Measurements from ENCODE around the gene CPN1.

DNA sequence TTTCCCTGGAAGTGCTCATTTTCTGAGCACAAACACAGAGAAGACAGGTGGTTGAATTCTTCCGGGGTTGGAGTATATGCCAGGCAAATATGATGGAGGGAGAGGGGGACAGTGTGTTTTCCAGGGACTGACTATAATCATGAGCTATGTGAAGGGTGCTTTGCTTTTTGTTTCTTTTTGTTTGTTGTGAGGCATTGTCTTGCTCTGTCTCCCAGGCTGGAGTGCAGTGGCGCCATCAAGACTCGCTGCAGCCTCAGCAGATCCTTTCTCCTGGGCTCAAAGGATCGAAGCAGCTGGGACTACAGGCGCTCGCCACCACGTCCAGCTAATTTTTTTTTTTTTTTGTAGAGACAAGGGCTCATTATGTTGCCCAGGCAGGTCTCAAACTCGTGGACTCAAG is 47.3 kb upstream of the CPN1 start:
- TF ChIP-seq, protein P1, sequence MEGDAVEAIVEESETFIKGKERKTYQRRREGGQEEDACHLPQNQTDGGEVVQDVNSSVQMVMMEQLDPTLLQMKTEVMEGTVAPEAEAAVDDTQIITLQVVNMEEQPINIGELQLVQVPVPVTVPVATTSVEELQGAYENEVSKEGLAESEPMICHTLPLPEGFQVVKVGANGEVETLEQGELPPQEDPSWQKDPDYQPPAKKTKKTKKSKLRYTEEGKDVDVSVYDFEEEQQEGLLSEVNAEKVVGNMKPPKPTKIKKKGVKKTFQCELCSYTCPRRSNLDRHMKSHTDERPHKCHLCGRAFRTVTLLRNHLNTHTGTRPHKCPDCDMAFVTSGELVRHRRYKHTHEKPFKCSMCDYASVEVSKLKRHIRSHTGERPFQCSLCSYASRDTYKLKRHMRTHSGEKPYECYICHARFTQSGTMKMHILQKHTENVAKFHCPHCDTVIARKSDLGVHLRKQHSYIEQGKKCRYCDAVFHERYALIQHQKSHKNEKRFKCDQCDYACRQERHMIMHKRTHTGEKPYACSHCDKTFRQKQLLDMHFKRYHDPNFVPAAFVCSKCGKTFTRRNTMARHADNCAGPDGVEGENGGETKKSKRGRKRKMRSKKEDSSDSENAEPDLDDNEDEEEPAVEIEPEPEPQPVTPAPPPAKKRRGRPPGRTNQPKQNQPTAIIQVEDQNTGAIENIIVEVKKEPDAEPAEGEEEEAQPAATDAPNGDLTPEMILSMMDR (conservative IDR thresholded peaks at IDR 0.05; ENCODE audit: low read depth in 2 of 2), result no peak
- TF ChIP-seq EZH2 (IDR thresholded peaks at IDR 0.05; ENCODE audit: low read depth, unreplicated experiment) (no peak), POLR2AphosphoS5 (IDR thresholded peaks at IDR 0.05; ENCODE audit: low read depth) (no peak), CREB1 (CRISPR knock-in tag; IDR thresholded peaks at IDR 0.05; ENCODE audit: low read depth) (no peak), JUNB (IDR thresholded peaks at IDR 0.05; ENCODE audit: unreplicated experiment) (no peak)
- TF ChIP-seq, protein P2, sequence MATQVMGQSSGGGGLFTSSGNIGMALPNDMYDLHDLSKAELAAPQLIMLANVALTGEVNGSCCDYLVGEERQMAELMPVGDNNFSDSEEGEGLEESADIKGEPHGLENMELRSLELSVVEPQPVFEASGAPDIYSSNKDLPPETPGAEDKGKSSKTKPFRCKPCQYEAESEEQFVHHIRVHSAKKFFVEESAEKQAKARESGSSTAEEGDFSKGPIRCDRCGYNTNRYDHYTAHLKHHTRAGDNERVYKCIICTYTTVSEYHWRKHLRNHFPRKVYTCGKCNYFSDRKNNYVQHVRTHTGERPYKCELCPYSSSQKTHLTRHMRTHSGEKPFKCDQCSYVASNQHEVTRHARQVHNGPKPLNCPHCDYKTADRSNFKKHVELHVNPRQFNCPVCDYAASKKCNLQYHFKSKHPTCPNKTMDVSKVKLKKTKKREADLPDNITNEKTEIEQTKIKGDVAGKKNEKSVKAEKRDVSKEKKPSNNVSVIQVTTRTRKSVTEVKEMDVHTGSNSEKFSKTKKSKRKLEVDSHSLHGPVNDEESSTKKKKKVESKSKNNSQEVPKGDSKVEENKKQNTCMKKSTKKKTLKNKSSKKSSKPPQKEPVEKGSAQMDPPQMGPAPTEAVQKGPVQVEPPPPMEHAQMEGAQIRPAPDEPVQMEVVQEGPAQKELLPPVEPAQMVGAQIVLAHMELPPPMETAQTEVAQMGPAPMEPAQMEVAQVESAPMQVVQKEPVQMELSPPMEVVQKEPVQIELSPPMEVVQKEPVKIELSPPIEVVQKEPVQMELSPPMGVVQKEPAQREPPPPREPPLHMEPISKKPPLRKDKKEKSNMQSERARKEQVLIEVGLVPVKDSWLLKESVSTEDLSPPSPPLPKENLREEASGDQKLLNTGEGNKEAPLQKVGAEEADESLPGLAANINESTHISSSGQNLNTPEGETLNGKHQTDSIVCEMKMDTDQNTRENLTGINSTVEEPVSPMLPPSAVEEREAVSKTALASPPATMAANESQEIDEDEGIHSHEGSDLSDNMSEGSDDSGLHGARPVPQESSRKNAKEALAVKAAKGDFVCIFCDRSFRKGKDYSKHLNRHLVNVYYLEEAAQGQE (IDR thresholded peaks at IDR 0.05; ENCODE audit: unreplicated experiment), result no peak
